GM10248 (cell line): ENCODE data around the gene ACOT13.
"Not testable (repeated sequence)": the region's sequence is repeated elsewhere in the genome, so short reads cannot be mapped to it uniquely, and the experiment has no call there.

Experiments used
- CTCF ChIA-PET: fragments of 300-600 bp; sonication (Branson Sonifier 250); formaldehyde crosslinking; extraction: SDS; loops from one replicate; lab custom pipeline; 2021; ENCODE audit warnings: antibody characterized with exemption; lab: Yijun Ruan, JAX
- POLR2A ChIA-PET: fragments of 350-650 bp; sonication (Branson Sonifier 250); formaldehyde crosslinking; extraction: SDS; loops from one replicate; lab custom pipeline; 2020; ENCODE audit warnings: antibody characterized with exemption; lab: Yijun Ruan, JAX
- DNase-seq: peaks from one replicate; pipeline ENCODE4 v3.0.0; 2012; ENCODE audit errors: extremely low spot score
- TF ChIP-seq, protein P1 (sequence below): IDR thresholded peaks from 2 replicates; pipeline ENCODE4 v1.5.1; 2012; ENCODE audit warnings: mild to moderate bottlenecking, low read depth; ENCODE audit errors: extremely low read depth, missing control alignments, control extremely low read depth

ACOT13 gene

GRCh38 chr6:24658573-24659560, 8.0 kb upstream of the ACOT13 start:
- POLR2A ChIA-PET = no interaction called here
- CTCF ChIA-PET = interaction anchor here (1.1 kb wide), 1 partner anchor 138 kb away, joined by 3 read pairs; no protein-coding TSS in a partner anchor
- TF ChIP-seq, protein P1, sequence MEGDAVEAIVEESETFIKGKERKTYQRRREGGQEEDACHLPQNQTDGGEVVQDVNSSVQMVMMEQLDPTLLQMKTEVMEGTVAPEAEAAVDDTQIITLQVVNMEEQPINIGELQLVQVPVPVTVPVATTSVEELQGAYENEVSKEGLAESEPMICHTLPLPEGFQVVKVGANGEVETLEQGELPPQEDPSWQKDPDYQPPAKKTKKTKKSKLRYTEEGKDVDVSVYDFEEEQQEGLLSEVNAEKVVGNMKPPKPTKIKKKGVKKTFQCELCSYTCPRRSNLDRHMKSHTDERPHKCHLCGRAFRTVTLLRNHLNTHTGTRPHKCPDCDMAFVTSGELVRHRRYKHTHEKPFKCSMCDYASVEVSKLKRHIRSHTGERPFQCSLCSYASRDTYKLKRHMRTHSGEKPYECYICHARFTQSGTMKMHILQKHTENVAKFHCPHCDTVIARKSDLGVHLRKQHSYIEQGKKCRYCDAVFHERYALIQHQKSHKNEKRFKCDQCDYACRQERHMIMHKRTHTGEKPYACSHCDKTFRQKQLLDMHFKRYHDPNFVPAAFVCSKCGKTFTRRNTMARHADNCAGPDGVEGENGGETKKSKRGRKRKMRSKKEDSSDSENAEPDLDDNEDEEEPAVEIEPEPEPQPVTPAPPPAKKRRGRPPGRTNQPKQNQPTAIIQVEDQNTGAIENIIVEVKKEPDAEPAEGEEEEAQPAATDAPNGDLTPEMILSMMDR = no peak
- no peak for DNase-seq

DNA sequence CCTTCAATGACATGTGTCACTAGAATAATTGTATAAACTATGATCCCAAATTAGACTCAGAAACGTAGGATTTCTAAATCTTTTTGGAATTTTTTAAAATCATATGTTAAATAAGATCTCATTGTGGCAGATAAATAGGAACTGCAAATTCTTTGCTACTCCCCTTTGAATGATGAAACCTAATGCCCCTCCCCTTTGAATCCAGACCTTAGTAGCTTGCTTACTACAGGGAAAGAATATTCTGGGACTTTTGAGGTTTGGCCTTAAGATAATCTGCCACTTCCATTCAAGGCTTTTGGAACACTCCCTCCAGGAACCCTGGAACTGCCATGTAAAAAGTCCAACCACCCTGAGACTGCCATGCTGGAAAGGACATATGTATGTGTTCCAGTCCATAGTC, 7.3 kb upstream of the ACOT13 start:
- POLR2A ChIA-PET = no interaction called here

DNA sequence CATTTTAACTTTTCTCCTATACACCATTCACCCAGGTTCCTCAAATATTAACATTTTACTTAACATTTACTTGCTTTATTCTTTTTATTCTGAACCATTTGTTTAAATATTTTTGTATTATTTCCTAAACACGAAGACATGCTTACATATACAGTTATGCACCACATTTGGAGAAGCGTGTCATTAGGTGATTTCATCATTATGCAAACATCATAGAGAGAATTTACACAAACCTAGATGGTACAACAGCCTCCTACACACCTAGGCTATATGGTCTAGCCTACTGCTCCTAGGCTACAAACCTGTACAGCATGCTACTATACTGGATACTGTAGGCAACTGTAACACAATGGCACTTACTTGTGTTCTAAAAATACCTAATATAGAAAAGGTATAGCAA, 6.8 kb upstream of the ACOT13 start:
- ChIA-PET CTCF (no interaction called here), POLR2A (no interaction called here)
- DNase-seq = no peak
- TF ChIP-seq, protein P1 = no peak

More for the DNA sequence above, 7.3 kb upstream of the ACOT13 start:
- TF ChIP-seq, protein P1 = no peak
- DNase-seq = no peak
- CTCF ChIA-PET = no interaction called here

DNA sequence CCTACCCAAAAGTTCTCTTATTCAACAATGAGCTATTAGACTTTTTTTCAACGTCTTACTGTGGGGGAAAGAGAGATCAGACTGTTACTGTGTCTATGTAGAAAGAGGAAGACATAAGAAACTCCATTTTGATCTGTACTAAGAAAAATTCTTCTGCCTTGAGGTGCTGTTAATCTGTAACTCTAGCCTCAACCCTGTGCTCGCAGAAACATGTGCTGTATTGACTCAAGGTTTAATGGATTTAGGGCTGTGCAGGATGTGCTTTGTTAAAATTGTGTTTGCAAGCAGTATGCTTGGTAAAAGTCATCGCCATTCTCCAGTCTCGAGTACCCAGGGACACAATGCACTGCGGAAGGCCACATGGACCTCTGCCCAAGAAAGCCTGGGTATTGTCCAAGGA, 5.1 kb upstream of the ACOT13 start:
- CTCF ChIA-PET, POLR2A ChIA-PET, DNase-seq: not testable (repeated sequence)

GRCh38 chr6:24662236-24662635, 4.6 kb upstream of the ACOT13 start:
- TF ChIP-seq, protein P1 = no peak
- no peak for DNase-seq
- POLR2A ChIA-PET = no interaction called here
- CTCF ChIA-PET = interaction anchor here (0.9 kb wide), 1 partner anchor 9 kb away, joined by 3 read pairs; no protein-coding TSS in a partner anchor

DNA sequence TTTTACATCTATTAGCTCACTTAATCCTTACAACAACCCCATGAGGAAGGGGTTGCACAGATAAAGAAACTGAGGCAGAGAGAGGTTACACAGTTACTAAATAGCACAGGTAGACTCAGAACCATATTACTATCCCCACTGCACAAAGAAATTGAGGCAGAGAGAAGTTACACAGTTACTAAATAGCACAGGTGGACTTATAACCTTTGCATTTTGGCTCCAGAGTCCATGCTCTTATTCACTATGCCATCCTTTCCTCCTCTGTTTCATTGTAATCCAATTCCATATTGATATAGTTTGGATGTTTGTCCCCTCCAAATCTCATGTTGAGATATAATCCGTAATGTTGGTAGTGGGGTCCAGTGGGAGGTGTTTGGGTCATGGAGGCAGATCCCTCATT, 3.7 kb upstream of the ACOT13 start:
- no peak for DNase-seq
- TF ChIP-seq, protein P1 = no peak
- CTCF ChIA-PET = interaction anchor here (0.9 kb wide), 1 partner anchor 10 kb away, joined by 3 read pairs; no protein-coding TSS in a partner anchor
- POLR2A ChIA-PET = no interaction called here
